GM18873 (cell line): ENCODE results near the gene LTBP3.
A peak's percentile ranks its signal among the peaks of the same experiment; 100 is the strongest.

Experiments used
- ATAC-seq: cut with Tn5 transposase; IDR thresholded peaks from one replicate; pipeline ENCODE4 v1.9.1; 2021; ENCODE audit warnings: mild to moderate bottlenecking, moderate library complexity, moderate number of reproducible peaks; ENCODE audit not compliant: unreplicated experiment, low FRiP score

The LTBP3 gene

DNA sequence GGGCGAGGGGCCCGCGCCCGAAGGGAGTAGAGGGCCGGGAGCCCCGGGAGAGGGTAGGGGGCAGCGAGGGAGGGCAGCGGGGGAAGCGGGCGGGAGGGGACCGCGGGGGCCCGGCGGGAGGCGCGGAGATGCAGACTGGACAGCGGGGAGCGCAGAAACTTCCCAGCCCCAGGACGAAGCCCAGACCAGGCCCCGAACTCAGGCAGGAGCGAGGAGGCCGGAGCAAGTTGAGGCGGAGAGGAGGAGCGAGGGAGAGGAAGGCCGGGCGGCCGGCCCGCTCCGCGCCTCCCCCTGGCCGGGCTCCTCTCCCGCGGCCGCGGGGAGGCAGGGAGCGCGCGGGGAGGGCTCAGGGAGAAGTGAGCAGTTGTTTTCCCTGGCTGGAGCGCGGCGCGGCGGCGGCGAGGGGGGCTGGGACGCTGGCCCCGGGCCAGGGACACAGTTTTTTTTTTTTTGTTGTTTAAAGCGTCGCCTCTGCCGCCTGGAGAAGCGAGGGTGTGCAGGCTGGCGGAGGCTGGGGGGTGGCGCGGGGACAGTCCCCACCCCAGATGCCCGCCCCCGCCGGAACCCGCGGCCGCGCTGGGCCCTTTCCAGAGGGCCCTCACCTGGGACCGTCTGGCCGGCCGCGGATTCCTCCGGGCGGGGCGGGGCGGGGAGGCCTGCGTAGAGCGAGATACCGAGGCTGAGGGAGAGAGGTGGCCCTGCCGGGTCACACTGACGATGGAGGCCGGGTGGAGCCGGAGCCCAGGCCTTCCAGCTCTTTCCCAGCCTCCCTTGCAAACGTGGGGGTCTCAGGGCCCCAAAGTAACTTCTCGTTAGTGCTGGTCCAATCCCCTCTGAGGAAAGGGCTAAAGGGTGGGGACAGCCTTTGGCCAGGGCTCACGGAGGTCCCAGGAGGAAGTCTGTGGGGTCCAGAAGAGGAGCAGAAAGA is at the start of gene LTBP3:
LTBP3 (minus strand) TSS at position 358 of the 928 bp plus-strand sequence. CDS start 400 bp downstream, outside the sequence.
- ATAC-seq: no peak

DNA sequence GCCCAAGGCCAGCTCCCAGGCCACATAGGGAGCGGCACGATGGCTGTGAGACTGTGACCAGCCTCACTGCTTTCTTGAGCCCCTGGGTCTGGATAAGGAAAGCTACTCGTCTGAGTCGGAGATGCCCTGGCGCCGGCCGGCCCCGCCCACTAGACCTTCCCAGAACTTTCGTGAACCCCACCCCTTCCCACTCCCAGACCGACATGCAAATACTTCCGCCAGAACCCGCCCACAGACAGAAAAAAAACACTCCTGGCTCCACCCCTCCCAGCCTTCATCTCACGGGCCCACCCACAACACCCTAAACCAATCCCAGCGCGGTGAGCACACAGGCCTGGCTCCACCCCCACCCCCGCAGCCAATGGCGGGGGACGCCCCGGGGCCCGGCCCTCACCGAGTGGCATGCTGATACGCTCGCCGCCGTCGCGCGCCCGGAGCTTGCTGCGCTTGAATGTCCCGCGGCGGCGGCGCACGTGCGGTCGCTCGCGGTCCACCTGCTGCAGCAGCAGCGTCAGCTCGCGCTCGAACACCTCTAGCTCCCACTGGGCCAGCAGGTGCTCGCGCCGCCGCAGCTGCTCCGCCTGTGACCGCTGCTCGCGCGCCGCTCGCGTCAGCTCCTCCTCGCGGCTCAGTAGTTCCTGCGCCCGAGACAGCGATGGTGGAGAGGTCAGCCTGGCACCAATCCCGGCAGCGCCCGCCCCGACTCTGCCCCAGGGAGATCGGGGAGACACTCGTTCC is 48.9 kb upstream of the LTBP3 start:
- no peak for ATAC-seq

DNA sequence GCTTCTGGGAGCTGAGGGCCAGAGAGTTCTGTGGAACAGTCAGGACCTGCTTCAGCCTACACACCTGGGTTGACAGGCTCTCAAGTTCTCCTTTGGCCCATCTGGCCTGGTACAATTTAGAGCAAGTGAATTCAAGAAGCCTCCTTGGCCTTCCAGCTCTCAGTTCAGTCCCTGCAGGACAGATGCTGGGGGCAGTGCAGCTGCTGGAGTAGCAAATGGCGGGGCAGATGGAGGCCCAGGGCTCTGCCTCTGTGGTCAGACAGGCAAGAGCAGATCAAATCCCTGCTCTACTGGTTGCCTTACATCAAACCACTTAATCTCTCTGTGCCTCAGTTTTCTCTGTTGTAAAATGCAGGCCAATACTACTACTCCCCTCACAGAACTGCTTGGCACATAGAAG is 46.1 kb upstream of the LTBP3 start:
- ATAC-seq: no peak

DNA sequence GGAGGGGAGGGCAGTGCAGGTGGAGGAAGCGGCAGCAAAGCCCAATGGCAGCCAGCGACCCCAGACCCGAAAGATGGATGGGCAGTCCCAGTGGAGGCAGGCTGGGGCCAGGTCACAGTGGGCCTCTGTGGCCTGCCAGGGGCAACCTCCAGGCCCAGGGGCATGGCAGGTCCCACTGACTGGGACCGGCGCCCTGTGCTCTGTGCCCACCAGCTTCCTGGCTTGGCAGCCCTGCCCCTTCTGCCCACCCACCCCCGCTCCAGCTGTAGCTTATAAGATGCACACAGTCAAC is 41.7 kb upstream of the LTBP3 start:
- no peak for ATAC-seq

DNA sequence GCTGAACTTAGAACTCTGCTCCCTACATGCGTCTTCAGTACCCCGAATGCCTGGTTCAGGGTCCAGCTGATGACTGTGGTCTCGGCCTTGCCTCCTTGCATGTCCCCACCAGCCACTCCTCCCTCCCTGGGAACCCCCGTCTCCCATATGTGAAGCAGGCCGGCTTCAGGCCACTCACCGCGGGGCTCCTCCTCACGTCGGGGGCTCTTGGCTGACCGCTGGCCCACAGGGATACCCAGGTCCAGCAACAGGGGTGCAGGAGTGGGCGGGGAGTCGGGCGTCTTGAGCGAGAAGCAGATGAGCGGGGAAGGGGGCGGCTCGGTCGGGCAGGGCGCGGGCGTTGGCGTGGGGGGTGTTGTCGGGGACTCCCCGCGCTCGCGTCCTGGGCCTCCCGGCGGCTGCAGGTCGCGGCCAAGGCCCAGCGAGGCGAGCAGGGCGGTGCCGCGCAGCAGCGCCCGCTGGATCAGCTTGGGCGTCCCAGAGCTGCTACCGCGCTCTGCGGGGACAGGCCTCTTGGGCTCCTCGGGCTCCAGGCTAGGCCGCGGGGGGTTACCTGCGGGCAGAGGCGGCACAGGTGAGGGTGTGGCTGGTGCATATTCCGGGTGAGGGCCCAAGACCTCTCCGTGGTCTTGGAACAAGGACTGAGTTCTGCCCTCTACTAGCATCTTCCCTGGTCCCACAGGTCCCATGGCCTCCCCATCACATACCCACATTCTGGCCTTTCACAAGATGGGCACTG is 41.2 kb upstream of the LTBP3 start:
- ATAC-seq: no peak

DNA sequence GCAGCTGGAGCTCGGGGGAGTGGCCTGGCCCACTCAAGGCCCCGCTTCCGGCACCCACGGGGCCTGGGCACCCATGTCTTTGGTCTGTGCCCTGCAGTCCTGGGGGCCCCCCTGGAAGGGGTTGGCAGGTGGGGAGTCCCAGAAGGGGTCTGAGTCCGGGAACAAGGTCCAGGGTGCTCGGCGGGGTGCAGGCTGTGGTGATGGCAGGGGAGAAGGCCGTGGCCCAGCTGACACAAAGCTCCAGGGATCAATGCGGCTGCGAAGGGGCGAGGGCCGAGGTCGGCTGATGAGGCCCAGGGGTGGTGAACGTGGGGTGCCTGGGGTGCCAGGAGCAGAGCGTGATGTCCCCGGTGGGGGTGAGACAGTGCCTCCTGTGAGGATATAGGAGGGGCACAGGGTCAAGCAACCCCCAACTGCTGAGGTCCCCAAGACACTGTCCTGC is 40.1 kb upstream of the LTBP3 start:
- ATAC-seq: no peak

DNA sequence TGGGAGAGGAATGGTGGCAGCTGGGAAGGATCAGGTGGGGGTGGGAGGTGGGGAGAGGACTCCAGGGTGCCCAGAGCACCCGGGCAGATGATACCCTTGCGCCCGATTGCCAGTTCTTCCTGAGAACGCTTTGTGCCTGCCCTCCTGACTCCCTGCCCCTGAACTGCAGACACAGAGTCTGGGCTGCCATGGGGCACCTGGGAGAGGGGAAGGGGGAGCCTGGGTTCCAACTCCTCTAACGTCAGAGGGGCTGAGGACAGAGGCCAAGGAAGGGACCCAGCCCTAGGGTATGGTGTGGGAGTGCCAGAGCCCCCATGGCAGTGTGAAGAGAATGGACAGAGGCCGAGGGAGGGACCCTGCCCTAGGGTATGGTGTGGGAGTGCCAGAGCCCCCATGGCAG is 38.4 kb upstream of the LTBP3 start:
- no peak for ATAC-seq

DNA sequence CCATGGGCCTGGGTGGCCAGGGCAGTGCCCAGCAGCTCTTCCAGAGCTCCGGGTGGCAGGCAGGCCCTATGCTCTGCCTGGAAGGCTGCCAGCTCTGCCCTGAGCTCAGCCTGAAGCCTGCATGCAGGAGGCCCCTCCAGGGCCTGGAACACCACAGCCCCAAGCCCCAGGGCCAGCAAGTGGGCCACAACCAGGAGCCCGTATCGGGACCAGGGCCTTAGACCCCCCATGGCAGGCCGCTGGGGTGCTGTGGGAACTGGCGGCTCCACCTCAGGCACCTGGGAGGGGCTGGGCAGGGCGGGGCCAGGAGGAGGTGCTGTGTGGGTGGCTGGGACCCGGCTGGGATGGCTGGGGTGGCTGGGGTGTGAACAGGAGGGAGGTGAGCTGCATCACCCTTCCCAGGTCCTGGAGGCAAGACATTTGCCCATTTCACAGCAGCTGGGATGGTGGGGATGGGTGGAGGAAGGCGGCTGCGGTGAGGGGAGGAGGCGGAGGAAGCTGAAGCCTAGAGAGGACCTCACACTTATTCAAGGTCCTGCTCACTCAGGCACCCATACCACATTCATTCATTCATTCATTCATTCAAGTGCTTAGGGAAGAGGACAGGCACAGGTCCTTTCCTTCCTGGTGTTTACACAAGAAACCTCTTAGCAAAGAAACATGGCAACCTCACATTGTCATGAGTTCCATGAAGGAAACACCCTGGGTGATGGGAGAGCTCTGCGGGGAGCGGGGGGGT is 37.6 kb upstream of the LTBP3 start, which contains the start of gene KCNK7:
KCNK7 (minus strand) TSS at position 258 of the 739 bp plus-strand sequence; CDS start at position 230, 28 bp downstream.
- ATAC-seq: no peak

DNA sequence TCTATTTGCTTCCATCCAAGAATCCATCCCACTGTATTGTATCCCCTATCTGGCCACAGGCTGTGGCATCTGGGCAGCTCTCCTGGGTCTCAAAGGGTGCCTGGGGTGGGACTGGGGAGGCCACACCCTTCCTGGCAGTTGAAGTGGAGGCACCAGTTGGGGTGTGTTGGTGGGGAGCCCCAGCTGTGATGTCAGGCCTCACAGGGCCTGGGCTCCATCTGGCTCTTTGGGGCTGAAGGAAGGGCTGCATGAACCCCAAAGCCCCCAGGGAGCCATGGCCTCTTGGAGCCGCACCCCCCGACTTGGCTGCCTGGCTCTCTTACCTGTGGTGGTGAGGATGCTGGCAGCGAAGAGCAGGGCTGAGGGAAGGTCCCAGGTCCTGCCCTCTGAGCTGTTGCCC is 37.0 kb upstream of the LTBP3 start:
- ATAC-seq: no peak

DNA sequence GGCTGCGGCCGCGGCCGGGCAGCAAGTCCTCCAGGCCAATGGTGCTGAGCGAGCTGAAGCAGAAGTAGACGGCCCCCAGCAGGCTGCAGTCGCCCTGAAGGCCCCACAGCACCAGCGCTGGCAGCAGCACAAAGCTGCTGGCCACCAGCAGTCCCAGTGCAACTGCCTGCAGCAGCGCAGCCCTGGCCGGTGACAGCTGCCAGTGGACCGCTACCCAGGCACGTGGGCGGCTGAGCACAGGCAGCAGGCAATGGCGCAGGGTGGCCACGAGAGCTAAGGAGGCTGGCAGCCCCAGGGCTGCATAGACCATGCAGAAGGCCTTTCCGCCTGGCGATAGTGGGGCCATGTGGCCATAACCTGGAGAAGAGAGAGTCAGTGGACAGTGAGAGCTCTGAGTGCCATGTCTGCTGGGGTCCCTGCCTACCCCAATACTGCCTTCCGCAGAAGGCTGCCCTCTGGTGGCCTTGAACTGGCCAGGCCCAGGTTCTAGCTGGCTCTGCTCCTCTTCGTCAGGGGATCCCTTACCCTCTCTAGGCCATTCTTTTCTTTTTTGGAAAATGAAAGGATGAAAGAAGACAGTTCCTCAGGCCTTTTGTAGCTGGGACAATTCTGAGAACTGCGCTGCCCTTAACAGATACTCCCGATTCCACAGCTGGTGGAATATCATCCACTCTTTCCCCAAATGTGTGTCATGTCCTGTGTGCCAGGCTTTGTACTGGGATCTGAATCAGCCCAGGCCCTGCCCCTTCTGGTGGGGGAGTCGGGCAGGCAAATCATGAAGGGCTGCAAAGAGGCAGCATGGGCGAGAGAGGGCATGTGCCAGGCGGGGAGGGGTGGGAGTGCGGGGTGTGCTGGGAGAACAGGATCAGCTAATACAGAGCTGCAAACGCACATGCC is 35.6 kb upstream of the LTBP3 start:
- no peak for ATAC-seq

DNA sequence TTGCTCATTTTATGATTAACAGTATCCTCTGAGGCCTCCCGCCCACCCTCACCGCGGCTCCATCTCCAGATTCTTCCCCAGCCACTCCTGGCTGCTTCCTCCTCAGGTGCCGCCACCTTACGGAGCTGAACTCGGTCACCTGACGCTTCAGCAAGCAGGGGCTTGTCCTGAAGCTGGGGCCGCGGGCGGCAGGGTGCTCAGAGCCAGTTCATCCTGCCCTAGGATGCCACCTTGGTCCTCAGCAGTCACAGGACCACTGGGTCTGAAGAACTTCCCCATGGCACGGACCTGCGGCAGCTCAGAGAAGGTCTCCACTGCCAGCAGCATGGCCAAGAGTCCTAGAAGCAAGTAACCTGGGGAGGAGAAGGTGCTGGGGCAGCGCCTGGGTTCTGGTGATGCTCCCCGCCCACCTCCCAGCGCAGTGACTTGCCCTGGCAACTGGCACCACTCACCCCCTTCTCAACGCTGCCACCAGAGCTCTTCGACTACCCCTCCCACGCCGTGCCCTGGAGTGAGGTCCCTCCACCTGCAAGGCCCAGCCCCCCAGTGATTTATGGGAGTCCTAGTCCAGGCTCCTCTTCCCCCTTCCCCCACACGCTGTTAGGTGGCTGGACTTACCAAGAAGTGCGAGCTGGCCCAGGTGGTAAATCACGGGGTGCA is 34.8 kb upstream of the LTBP3 start:
- no peak for ATAC-seq

DNA sequence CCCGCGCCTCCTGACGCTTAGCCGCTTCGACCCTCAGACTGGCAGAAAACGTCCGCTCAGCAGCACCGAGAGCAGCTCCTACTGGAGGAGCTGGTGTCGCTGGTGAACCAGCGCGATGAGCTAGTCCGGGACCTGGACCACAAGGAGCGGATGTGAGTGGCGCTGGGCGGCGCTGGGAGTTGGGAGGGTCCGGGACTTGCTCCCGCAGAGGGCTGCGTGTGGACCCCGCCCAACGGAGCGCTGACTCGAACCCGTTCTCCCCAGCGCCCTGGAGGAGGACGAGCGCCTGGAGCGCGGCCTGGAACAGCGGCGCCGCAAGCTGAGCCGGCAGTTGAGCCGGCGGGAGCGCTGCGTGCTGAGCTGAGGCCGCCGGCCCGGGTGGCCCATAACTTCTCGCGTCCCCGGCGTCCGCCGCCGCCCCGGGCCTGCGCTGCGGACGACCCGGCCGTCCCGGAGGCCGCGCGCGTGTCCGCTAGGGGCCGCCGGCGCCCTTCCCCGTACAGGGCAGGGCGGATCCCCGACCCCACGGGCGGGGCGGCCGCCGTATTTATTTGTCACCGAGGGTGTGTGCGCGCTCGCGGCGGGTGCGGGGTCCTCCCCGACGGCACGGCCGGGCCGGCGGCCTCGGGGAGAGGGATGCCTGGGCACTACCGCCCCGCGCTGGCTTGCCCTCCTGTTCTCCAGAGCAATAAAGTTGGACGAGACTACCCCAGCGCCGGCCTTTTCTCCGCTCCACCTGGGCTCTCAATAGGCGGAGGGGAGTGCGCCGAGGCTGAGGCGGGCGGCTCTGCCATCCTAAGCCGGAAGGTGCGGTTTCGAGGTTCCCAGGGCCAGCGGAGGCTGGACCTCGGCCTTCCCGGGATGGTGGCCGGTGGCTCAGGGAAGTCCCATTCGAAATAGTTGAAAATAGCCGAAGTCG is 34.0 kb upstream of the LTBP3 start:
- ATAC-seq: no peak

DNA sequence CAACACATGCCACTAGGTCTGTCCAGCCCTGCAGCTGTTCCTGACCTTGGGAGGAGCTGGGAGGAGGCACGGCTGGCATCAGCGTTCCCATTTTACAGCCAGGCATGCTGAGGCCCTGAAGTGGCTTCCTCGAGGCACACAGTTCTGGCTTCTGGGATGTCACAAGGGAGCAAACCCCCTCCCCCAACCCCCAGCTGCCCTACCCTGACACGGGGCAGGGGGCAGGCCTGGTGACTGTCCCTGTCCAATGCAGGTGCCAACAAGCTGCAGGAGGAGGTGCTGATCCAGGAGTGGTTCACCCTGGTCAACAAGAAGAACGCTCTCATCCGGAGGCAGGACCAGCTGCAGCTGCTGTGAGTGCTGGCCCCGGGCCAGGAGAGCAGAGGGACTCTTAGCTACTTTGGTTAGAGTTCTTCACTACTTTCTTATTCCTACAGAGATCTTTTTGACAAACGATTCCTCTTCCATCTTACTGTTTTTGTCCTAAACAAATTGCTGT is 32.1 kb upstream of the LTBP3 start:
- ATAC-seq: no peak

DNA sequence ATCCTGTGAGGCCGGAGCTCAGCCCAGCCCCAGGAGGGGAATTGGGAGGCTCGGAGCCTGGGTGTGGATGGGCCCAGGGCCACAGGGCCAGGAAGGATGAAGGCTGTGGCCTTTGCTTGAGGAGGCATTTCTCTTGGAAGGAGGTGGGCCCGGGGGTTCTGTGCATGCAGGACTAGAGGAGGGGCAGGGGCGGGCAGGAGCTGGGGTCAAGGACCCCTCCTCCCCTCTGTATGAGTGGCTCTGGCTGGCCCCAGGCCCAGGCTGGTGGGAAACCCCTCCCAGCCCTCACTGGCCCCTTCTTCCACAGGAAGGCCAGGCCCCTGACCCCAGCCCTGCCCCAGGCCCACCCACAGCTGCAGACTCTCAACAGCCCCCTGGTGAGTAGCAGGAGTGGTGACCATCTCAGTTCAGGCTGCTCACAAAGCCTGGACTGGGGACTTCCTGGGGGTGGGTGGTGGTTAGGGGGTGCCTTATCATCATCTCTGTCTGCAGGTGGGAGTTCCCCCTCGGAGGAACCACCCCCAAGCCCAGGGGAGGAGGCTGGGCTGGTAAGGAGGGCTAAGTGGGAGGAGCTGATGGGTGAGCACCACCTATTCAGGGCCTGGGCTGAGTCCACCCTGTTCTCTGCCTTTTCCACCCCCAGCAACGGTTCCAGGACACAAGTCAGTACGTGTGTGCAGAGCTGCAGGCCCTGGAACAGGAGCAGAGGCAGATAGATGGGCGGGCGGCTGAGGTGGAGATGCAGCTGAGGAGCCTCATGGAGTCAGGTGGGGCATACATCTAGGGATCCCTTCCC is 31.5 kb upstream of the LTBP3 start:
- ATAC-seq: no peak

DNA sequence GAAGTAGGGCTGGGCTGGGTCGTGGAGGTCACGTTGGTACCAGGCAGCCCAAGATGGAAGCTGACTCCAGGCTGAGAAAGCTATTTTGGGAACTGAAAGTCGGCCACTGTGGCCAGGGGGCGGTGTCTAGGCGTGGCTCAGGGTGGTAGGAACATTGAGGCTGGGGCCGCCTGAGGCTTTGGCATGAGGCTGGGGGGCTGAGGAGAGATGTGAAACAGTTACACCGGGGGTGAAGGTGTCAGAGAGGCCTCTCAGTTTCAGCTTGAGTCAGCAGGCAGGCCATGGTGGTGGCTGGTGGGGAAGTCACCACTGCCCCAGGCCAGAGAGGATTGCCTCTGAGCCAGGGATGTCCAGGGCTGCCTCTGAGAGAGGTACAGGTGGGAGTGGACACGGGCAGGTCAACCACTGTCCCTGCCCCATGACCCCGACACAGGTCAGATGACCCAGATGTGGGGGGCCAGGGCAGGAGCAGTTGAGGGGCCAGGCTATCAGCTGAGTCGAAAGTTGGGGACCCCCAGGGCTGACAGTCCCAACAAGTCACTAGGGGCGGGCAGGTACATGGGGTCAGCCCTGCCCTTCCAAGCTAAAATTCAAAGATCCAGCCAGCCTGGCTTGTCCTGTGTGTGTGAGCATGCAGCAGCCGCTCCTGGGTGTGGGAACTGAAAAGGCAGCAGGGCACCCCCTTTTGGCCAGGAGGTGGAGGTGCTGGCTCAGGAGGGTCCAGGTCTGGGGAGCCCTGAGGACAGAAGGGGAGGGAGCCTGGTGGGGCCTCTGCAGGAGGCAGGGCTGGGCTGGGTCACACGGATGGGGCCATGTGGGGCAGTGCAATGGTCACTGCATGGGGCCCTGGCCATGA is 30.3 kb upstream of the LTBP3 start:
- peak; percentile 74 for ATAC-seq

DNA sequence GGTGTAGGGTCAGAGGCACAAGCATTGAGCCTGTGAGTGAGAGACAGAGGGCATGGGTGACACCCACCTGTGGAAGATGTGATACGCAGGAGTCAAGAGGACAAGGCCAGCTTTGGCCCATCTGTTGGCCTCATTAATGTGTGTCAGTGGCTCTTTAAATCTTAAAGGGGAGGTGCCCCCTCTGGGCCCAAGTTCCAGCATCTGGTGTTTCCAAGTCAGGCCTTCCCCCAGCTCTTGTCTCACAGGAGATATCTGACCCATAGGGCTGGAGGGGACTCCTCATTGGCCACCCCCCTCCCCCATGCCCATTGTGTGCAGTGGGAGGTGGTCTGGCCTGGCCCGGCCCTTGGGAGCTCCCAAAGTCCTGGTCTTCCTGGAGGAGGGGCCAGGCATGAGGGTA is 28.5 kb upstream of the LTBP3 start:
- ATAC-seq: no peak
